GM21576 (cell line): Measurements from ENCODE around the gene HS3ST3A1.
"Not testable (repeated sequence)": the region's sequence is repeated elsewhere in the genome, so short reads cannot be mapped to it uniquely, and the experiment has no call there.

Experiments
- ATAC-seq: cut with Tn5 transposase; IDR thresholded peaks from one replicate; pipeline ENCODE4 v1.9.1; 2021; ENCODE audit warnings: mild to moderate bottlenecking, moderate library complexity; ENCODE audit not compliant: unreplicated experiment

Gene HS3ST3A1

DNA sequence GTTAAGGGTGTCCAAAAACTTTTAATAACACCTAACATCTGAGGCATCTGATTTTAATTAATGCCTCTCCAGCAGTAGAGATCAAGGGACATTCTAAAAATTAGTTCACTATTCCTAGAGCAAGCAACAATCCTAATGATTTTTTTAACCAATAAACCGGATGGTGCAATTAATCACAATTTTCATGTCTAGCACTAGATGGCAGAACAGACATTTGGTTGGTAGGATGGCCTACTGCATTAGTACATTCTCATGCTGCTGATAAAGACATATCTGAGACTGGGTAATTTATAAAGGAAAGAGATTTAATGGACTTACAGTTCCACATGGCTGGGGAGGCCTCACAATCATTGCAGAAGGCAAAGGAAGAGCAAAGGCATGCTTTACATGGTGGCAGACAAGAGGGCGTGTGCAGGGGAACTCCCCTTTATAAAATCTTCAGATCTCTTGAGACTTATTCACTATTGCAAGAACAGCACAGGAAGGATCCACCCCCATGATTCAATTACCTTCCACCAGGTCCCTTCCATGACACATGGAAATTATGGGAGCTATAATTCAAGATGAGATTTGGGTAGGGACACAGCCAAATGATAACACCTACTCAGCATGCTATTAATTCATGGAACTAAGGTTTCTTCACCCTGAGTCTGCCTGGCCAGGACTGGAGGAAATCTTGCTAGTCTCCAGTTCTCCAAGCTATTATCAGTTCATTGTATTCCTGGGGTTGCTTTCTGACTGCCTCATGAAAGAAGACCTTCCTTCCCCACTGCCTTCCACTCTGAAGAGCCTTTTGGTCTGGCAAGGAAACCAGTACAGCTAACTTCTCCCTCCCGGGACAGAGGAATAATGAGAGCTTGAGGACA, 24.8 kb downstream of the HS3ST3A1 start:
- ATAC-seq: no peak

DNA sequence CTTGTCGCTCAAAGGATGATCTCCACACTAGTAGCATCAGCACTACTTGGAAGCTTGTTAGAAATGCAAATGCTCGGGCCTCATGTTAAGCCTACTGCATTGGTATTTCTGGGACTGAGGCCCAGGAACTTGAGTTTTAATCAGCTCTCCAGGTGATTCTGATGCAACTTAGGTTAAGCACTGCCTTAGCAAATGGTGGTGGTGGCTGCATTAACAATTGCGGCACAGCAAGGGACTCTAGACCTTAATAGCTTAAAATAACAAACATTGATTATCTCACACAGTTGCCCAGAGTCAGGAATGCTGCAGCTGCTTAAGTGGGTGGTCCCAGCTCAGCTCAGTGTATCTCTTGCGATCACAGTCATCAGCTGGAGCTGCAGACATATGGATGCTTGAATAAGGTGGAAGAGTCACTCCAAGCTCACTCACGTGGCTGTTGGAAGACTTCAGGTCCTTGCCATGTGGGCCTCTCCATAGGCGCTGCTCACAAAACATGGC, 25.8 kb downstream of the HS3ST3A1 start:
- ATAC-seq: no peak

DNA sequence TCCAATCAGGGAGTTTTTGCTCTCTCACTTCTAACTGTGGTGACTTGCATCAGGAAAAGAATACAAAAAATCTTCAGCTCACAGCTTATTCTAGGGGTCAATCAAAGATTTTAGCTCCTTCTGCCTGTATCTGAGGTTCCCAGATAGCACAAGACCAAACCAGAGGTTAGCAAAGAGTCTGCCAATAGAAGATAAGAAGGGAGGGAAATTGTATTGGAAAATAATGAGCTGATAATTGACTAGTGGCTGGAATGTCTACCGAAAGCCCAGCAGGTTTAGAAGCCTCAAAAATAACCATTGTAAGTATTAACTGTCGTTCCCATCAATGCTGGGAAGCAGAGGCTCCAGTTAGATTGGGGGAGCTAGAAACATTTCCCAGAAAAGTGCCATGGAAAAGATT, 26.3 kb downstream of the HS3ST3A1 start:
- no peak for ATAC-seq

DNA sequence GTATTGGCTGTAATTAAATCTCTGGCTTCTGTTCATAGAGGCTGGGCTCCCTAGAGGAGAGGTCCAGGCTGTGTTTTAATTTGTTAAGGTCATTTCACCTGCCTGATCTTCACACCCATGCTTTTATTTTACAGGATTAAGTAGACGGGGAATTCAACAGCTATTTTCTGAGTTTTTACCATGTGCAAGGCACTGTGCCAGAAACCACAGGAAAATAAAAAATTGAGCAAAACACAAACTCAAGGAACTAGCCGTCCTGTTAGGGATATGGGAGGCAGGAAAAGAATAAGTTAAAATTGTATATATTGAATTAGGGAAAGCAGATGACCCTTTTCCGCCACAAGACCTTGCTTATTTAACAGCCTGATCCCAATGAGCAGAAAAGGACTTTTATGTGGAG, 29.1 kb downstream of the HS3ST3A1 start:
- no peak for ATAC-seq

DNA sequence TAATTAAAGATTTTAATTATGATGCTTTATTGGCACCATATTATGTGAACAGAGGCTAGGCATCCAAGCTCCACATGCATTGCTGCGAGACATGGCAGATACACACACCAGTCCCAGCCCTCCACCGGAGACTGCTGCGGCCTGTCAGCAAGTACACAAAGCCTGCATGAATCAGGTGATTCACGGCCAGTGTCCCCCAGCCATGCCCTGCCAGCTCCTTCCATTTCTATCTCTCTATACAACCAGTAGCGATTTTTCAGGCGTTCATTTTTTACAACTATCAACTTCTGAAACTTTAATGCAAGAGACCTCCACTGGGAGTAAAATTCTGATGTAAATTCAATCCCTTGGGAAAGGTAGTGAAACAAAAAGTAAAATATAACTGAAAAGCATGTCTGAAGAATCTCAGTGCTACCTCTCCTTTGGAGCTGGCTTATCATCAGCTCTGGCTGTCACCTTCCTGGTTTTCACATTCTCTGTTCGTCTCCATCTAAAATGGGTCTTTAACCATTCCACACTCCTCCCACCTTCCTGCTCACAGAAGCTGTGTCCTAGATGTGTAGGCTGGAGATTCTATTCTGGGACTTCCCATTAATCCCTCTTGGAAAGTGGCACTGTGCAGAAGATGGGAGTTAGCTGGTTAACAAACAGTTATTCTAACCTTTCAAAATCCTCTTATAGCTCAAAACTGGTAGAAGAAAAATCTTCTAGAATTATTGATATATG, 32.2 kb downstream of the HS3ST3A1 start:
- no peak for ATAC-seq

DNA sequence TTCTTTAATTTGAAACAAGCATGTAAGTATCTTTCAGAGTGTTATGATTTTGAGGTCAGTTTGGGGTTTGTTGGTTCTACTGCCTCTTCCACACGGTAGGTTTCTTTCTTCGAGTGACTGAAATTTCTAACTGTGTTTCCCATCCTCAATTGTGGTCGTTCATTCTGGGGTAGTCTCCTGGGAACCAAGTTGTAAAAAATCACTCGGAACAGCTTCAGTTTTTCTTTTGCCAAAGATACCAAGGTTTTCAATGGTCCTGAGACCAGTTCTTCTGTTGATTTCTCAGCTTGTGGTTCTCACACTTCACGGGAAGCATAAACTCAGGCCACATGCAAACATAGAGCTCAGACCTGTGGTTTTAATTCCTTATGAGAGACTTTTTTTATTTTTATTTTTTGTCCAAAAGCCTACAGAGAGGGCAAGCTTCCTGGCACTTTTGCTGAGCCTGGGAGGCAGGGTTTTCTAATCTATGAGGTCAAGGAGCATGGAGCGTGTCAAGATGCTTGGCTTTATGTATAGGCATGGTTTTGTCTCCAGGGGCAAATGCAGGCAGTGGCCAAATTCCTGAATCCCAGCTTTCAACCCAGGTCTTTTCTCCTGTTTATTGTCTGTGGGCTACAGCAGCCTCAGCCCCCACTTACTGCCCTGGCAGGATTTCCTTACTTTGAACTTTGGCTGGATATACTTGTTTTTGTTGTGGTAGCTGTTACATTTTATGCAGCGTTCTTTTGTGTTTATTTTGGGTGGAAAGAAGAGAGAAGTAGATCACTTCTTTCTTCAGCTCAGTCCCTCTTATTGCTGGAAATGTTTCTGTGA, 32.9 kb downstream of the HS3ST3A1 start:
- no peak for ATAC-seq

DNA sequence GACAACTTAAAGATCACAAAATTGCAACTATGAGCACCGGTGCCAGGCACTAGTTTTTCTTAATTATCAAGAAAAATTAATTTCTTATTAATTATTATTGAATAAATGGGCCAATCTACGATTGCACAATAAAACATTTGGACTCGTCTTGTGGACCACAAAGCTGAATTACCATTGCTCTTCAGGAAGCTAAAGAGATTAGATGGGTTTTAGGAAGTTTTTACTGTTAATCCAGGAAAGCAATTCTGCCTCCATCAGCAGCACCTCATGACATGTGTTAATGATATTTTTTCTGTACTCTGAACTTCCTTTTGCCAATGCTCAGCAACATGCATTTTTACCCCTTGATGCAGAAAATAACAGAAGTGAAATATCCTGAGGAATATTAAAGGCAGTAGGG, 37.9 kb downstream of the HS3ST3A1 start:
- ATAC-seq: no peak

DNA sequence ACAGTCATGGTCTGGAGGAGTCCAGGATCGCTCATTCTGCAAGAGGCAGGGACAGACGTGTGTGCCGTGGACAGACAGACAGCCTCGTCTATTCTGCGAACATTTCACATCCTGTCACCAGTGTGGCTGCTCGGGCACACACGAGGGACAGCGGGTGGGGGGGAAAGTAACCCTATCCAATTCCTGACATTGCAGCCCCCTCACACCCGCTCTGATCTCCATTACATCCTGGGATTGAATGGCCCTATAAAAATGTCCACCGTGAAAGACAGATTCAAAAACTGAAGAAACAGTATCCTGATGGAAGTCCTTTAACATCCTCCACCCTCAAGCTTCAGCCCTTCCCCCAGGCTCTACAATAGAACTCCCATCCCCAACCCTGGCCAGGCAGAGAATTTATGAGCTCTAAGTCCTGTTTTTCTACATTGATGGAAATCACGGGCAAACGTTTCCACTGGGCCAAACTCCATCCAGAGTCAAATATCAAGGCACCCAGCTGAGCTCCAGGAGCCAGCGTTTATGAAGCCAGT, 39.4 kb downstream of the HS3ST3A1 start:
- ATAC-seq: no peak

DNA sequence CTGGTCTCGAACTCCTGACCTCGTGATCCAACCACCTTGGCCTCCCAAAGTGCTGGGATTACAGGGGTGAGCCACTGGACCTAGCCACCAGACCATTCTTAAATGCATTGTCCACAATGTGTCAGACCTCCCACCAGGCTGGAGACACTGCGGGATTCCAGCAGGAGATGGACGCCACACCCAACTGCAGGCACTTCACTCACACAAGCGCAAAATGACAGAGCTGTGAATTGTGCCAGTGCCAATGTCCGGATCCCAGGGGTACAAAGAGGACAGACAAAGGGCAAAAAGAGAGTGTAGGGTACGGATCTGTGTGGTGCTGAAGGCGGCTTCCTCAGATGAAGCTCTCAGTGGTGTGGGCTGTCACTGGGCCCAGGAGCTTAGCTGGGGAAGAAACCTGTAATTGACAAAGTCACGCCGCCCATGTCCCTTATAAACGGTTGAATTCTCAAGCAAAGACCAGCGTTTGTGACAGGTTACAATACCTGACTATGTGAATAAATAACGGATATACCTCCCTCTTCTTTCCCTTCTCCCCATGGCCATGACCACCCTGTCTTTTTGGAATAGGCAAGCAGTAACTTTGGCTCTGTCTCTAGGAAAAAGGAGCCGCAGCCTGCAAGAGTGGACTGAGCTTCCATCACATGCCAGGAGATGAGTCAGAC, 40.0 kb downstream of the HS3ST3A1 start:
- ATAC-seq: no peak

DNA sequence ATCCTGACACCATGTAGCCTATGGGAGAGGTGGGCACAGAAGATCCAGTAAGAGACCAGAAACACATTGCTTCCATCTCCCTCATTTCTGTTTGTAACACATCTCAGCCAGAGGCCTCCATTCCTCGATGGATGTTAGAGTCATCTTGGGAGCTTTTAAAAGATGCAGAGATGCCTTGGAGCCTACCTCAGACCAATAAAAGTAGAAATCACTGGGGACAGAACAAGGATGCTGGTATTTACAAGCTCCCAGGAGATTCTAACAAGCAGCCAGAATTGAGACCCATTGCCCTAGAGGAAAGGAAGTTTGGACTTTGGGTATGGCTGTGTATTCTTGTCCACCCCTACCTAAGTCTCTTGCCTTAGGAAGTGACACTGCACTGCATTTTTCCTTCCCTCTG, 40.8 kb downstream of the HS3ST3A1 start:
- ATAC-seq: no peak

DNA sequence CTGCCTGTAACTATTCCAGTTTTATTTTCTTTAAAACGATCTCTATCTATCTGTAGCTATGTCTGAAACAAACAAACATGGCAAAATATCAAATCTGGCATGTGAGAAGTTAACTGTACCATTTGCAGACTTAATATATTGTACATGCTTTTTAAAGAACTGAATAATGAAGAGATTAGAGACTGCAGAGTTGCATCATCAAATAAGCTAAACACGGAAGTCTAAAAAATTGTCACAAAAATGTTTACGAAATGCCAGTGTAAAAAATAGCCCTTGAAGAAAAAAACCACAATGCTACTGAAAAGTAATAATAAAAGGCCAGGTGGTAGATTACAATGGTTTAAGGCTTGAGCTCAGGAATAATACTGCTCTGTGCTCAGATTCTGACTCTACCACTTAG, 43.1 kb downstream of the HS3ST3A1 start:
- ATAC-seq: no peak

DNA sequence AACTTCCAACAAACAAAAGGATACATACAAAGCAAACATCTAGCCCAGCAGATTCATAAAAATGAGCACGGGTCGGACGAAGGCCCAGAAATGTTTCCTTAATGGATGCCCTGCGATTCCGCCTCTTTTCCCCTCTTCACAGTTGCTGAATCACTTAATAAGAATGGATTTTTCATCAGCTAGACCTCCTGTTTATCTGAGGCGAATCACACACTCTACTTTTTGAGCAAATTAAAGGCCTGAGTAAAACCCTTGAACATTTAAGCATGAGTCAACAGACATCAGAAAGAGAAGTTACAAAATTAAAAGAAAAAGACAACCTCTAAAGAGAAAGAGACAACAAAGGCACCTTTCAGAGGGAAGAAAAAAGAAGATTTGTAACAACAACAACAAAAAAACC, 44.7 kb downstream of the HS3ST3A1 start:
- ATAC-seq: no peak

DNA sequence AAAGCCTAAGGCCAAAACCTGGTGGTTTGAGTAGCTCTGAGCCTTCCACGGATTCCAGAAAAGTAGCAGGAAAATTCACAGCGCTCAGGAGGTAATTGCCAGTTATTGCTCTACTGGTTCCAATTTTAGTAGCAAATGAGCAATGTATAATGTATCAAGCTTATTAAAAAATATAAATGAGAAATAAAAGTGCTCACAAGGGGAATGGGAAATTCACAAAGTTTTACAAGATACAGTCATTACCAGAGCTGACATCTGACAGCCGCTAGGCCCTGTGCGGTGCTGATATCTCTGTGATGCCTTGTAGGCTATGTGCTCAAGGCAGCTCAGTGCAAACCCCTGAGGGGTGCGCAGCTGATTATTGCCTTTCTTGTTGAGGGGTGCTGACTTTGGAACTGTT, 47.5 kb downstream of the HS3ST3A1 start:
- no peak for ATAC-seq

DNA sequence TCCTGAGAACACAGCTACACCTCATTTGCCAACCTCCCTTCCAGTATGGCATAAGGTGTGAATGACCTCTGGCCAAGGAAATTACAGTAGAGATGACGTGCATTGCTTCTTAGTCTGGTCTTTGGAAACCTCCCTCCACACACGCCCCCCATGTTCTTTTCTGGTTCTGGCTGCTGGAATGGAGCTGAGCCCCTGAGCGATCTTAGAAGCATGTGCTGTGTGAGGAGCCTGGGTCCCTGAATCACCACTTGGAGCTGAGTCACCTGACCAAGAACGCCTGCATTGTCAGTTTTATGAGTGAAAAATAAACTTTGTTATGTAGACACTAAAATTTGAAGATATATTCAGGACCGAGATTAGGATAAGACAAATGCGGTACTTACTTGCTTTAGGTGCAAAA, 51.4 kb downstream of the HS3ST3A1 start:
- ATAC-seq: no peak

DNA sequence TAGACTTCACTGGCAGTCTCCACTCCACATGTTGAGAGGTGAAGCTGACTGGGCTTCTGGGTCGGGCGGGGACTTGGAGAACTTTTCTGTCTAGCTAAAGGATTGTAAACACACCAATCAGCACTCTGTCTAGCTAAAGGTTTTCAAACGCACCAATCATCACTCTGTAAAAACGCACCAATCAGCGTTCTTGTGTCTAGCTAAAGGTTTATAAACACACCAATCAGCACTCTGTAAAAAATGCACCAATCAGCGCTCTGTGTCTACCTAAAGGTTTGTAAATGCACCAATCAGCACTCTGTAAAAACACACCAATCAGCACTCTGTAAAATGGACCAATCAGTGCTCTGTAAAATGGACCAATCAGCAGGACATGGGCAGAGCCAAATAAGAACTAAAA, 53.2 kb downstream of the HS3ST3A1 start:
- ATAC-seq: not testable (repeated sequence)

DNA sequence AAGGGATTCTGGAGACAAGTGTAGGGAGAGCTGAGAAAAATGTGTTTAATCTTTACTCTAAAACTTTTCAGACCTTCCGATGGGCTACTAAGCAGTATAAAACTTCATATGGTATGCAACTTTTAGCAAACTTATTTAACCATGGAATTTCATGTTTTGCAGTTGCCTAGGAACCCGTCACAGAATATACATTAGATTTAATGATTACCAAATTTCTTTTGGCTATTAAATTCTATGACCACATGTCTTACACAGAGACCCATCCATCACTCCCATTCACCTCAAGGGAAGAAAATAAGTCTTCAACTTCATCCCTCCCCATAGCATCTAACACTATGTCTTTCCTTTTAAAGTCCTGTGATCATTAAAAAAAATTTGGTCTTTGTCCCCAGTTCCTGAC, 54.9 kb downstream of the HS3ST3A1 start:
- ATAC-seq: no peak

DNA sequence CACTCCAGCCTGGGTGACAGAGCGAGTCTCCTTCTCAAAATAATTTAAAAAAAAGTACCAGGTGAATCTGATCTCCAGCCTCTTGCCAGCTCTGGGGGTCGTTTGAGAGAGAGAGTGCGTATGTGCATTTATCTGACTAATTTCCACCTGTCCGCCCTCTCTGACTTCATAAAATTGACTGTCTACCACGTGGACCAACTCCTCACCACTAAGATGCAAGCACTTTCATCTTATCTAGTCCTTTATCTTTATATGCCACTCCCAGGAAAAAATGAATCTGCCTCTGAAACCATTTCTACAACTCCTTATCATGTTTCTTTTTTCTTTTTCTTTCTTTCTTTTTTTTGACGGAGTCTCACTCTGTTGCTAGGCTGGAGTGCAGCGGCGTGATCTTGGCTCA, 55.8 kb downstream of the HS3ST3A1 start:
- ATAC-seq: no peak

DNA sequence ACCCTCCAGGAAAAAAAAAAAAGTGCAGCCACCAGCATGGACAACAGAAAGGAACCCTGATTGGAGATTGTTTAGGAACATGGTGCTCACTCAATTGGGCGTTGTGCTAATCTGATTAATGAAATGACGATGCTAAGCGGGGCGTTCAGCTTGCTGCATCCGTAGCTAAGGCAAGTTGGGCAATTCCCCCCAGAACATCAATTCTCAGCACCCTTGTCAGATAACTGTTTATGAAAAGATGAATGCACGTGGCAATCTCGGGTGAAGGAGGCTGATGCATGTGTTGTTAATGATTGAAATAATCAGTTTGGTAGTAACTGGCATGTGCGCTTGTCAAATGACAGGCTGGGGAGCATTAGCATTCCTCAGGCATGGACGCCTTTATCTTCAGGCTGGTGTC, 57.0 kb downstream of the HS3ST3A1 start:
- ATAC-seq: no peak

DNA sequence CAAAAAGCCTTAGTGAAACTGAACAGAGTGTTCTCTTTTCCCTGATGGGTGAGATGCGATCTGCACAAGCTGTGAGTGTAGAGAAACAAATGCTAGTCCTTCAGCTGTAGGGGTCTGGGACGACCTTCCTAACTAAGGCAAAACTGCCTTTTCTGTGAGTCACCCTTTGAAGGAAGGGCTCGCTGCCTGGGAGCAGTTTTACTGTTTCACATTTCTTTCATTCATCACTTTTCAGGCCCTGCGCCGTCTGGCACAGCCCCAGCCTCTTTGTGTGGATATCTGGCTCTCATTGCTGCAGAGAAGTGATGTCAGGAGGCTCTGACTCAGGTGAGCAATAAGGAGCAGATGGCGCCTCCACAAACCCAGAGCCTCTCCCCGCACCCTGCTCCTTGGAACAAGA, 57.4 kb downstream of the HS3ST3A1 start:
- ATAC-seq: no peak

DNA sequence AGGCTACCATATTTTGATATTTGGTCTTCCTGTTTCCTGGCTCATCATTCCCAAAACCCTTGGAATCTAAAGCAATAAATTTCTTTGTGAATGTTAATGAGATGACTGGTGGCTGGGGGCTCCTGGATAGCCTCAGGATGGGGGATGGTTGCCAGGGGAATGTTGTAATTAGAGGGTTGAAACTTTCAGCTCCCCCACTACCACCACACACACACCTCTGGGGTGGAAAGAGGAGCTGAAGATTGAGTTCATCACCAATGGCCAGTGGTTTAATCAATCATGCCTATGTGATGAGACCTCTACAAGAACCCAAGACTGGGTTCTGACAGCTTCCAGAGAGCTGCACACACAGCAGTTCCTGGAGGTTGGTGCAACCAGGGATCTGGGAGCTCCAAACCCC, 59.1 kb downstream of the HS3ST3A1 start:
- no peak for ATAC-seq
